SK-N-SH (cell line): Measurements from ENCODE around the gene GRP.

Source experiments
- CTCF ChIP-seq: fragments of 200-600 bp; sonication (generic); IDR thresholded peaks from 2 replicates; pipeline ENCODE4 v1.6.1; 2017; ENCODE audit warnings: antibody characterized with exemption, mild to moderate bottlenecking, moderate library complexity
- MAX ChIP-seq: IDR thresholded peaks from 2 replicates; pipeline ENCODE4 v1.4.0; 2012; ENCODE audit warnings: low read depth
- NRF1 ChIP-seq: IDR thresholded peaks from 2 replicates; pipeline ENCODE4 v1.6.1; 2012; ENCODE audit warnings: low read depth, mild to moderate bottlenecking, low read length
- POLR2AphosphoS5 ChIP-seq: IDR thresholded peaks from 2 replicates; pipeline ENCODE4 v1.6.1; 2012; ENCODE audit warnings: low read depth, low read length
- TAF1 ChIP-seq: IDR thresholded peaks from 2 replicates; pipeline ENCODE4 v1.6.1; 2012; ENCODE audit warnings: low read depth, mild to moderate bottlenecking, low read length, moderate library complexity, borderline replicate concordance
- TEAD4 ChIP-seq: IDR thresholded peaks from 2 replicates; pipeline ENCODE4 v1.4.0; 2012; ENCODE audit warnings: mild to moderate bottlenecking, borderline replicate concordance; ENCODE audit not compliant: insufficient read depth
- YY1 ChIP-seq: IDR thresholded peaks from 2 replicates; pipeline ENCODE4 v1.4.0; 2012; ENCODE audit warnings: low read depth, mild to moderate bottlenecking

GRCh38 chr18:59210299-59210698, 9.7 kb upstream of the GRP start:
- TF ChIP-seq CTCF (no peak), YY1 (no peak), MAX (no peak), TEAD4 (no peak), NRF1 (no peak), TAF1 (no peak), POLR2AphosphoS5 (no peak)
